Loucy (cell line): ENCODE measurements around the gene TMEM181.

ENCODE experiments used
- H2AFZ ChIP-seq: fragments of 200-600 bp; sonication (generic); 2 replicates; pipeline ENCODE4 v1.6.0; 2016; ENCODE audit warnings: antibody characterized with exemption, mild to moderate bottlenecking, low read length, moderate library complexity
- H3F3A ChIP-seq: fragments of 200-600 bp; 2 replicates; pipeline ENCODE4 v1.6.0; 2016; ENCODE audit warnings: antibody characterized with exemption, low read depth, mild to moderate bottlenecking
- H3K27me3 ChIP-seq: fragments of 200-600 bp; sonication (generic); 2 replicates; pipeline ENCODE4 v1.6.1; 2014; ENCODE audit warnings: low read length, mild to moderate bottlenecking; ENCODE audit not compliant: insufficient read depth, poor library complexity, severe bottlenecking
- H3K36me3 ChIP-seq: fragments of 200-600 bp; sonication (generic); 2 replicates; pipeline ENCODE4 v1.6.1; 2016; ENCODE audit warnings: low read length; ENCODE audit not compliant: insufficient read depth
- H3K4me1 ChIP-seq: fragments of 200-600 bp; sonication (generic); 2 replicates; pipeline ENCODE4 v1.5.1; 2014; ENCODE audit warnings: low read length, mild to moderate bottlenecking; ENCODE audit not compliant: insufficient read depth, poor library complexity, severe bottlenecking
- H3K4me2 ChIP-seq: fragments of 200-600 bp; sonication (generic); 2 replicates; pipeline ENCODE4 v1.6.0; 2014; ENCODE audit warnings: antibody characterized with exemption, low read length, low read depth, mild to moderate bottlenecking; ENCODE audit not compliant: poor library complexity, severe bottlenecking
- H3K4me3 ChIP-seq: fragments of 200-600 bp; sonication (generic); 2 replicates; pipeline ENCODE4 v1.5.1; 2014; ENCODE audit warnings: low read length, mild to moderate bottlenecking, mixed read lengths; ENCODE audit not compliant: poor library complexity, severe bottlenecking
- H3K79me2 ChIP-seq: fragments of 200-600 bp; sonication (generic); 2 replicates; pipeline ENCODE4 v1.6.1; 2014; ENCODE audit warnings: low read length; ENCODE audit not compliant: insufficient read depth
- H3K9ac ChIP-seq: fragments of 200-600 bp; sonication (generic); 2 replicates; pipeline ENCODE4 v1.6.0; 2014; ENCODE audit warnings: mild to moderate bottlenecking, low read depth, low read length, moderate library complexity; ENCODE audit not compliant: poor library complexity, severe bottlenecking
- H3K9me2 ChIP-seq: fragments of 200-600 bp; sonication (generic); replicated peaks from 2 replicates; pipeline ENCODE4 v1.6.1; 2016; ENCODE audit warnings: low read depth, low read length, mixed read lengths
- H3K9me3 ChIP-seq: fragments of 200-600 bp; sonication (generic); 2 replicates; pipeline ENCODE4 v1.6.1; 2014; ENCODE audit warnings: mild to moderate bottlenecking, antibody characterized with exemption, low read length, low read depth; ENCODE audit not compliant: insufficient read depth
- H4K20me1 ChIP-seq: fragments of 200-600 bp; sonication (generic); 2 replicates; pipeline ENCODE4 v1.6.0; 2014; ENCODE audit warnings: antibody characterized with exemption, low read length, mild to moderate bottlenecking; ENCODE audit not compliant: insufficient read depth, poor library complexity, severe bottlenecking
- EZH2phosphoT487 ChIP-seq: fragments of 200-600 bp; IDR thresholded peaks from 2 replicates; pipeline ENCODE4 v1.6.1; 2018; ENCODE audit warnings: antibody characterized with exemption, mild to moderate bottlenecking, moderate library complexity, borderline replicate concordance
- TF ChIP-seq, protein P1 (sequence below): fragments of 200-600 bp; sonication (generic); conservative IDR thresholded peaks from 2 replicates; pipeline ENCODE4 v1.5.1; 2014; ENCODE audit warnings: mild to moderate bottlenecking, antibody characterized with exemption, low read length

TMEM181 gene

DNA sequence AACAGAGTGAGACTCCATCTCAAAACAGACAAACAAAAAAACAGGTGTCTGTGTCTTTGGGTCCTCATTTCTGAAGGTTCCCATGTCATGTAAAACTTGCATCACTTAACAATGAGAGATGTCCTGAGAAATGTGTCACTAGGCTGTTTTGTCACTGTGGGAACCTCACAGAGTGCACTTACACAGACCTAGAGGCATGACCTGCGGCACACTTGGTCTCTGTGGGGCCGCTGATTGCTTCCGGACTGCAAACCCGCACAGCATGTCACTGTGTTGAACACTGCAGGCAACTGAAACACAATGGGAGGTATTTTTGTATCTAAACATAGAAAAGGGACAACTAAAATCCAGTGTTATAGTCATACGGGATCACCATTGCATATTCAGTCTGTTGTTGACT lies 42.3 kb upstream of the TMEM181 start:
- no peaks in the 10 kb centered on the region for H3F3A ChIP-seq
- H3K9me3 ChIP-seq, result no peaks in the 10 kb centered on the region
- peak overlapping the region; percentile 46 for H3K9ac ChIP-seq
- no peaks in the 10 kb centered on the region for H4K20me1 ChIP-seq
- no peaks in the 10 kb centered on the region for H3K27me3 ChIP-seq
- peaks cover 17% of the 10 kb centered on the region for H3K4me1 ChIP-seq
- peak overlapping the region; percentile 79 for H3K4me2 ChIP-seq
- no peaks in the 10 kb centered on the region for H3K36me3 ChIP-seq
- H3K9me2 ChIP-seq, result no peaks in the 10 kb centered on the region
- peak overlapping the region; percentile 77 for H3K4me3 ChIP-seq
- peak overlapping the region; percentile 92; the same call in 1 of the 2 replicates for H2AFZ ChIP-seq
- no peaks in the 10 kb centered on the region for H3K79me2 ChIP-seq
- TF ChIP-seq, protein P1, sequence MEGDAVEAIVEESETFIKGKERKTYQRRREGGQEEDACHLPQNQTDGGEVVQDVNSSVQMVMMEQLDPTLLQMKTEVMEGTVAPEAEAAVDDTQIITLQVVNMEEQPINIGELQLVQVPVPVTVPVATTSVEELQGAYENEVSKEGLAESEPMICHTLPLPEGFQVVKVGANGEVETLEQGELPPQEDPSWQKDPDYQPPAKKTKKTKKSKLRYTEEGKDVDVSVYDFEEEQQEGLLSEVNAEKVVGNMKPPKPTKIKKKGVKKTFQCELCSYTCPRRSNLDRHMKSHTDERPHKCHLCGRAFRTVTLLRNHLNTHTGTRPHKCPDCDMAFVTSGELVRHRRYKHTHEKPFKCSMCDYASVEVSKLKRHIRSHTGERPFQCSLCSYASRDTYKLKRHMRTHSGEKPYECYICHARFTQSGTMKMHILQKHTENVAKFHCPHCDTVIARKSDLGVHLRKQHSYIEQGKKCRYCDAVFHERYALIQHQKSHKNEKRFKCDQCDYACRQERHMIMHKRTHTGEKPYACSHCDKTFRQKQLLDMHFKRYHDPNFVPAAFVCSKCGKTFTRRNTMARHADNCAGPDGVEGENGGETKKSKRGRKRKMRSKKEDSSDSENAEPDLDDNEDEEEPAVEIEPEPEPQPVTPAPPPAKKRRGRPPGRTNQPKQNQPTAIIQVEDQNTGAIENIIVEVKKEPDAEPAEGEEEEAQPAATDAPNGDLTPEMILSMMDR, result no peak
- TF ChIP-seq EZH2phosphoT487, result no peak

DNA sequence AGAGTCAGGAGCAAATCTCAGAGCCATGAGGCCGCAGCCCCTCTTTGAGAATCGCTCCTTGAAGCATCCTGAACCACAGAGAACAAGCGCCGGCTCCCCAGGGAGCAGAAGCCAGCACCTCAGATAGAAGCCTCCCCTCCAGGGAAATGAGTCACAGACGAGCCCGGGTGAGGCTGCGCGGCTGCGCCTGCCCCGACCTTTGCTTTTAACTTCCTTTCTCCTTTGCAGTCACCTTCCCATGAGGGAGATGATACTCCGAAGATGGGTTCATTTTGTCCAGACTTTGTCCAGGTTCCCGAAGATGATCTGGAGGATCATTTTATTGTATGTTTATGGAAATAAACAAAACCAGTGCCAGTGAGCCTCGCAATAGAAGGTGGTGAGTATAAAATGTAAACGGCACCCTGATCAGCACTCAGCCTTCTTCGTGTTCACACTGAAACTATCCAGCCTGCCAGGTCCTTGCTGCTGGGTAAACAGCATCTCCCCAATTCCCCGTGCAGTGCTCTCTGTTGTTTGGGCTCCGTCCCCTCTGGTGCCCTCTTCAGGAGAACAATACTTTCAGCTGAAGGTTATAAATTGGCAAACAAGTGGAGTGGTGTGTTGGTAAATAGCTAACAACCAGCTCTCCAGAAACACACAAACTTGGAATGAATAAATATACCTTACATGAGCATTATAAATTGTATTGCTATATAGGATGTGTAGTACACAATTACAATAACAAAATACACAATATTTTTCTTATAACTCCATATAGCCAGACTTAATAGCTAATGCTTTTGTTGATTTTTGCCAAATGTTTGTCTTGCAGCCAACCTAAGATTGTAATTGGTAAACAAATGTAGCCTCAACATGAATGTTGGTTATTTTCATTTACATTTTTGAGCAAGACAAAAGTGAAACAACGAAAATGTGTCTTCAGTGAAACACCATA lies 41.4 kb upstream of the TMEM181 start:
- Histone ChIP-seq H3K4me1 (peaks cover 17% of the 10 kb centered on the region), H3K27me3 (no peaks in the 10 kb centered on the region), H3K9ac (peak overlapping the region; percentile 46), H3K36me3 (no peaks in the 10 kb centered on the region), H3K4me3 (peak overlapping the region; percentile 77), H3K79me2 (no peaks in the 10 kb centered on the region), H4K20me1 (no peaks in the 10 kb centered on the region), H2AFZ (peak overlapping the region; percentile 92), H3F3A (no peaks in the 10 kb centered on the region), H3K4me2 (peak overlapping the region; percentile 79), H3K9me3 (no peaks in the 10 kb centered on the region), H3K9me2 (no peaks in the 10 kb centered on the region)
- TF ChIP-seq, protein P1, result peak; percentile 78
- TF ChIP-seq EZH2phosphoT487, result no peak

DNA sequence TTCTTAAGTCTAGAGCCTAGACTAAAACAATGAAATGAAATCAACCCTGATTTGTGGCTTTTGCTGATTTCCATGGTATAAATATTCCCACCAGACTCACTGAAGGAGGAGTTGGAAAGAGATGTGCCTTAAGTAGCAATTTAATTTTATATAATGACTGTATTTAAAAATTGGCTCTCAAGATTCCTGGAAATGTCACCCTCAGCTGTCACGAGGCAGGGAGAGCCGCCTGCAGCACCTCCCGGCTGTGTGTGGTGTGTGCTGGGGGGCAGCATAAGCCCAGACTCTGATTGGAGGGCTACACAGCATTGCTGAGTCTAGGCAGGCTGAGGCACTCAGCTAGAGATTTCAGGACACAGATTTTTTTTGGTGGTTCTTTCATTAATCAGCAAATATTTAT lies 40.6 kb upstream of the TMEM181 start:
- Histone ChIP-seq H3K9me3 (no peaks in the 10 kb centered on the region), H4K20me1 (no peaks in the 10 kb centered on the region), H3K4me2 (no peak overlapping the region), H3F3A (no peaks in the 10 kb centered on the region), H3K79me2 (no peaks in the 10 kb centered on the region), H2AFZ (no peak overlapping the region), H3K9me2 (no peaks in the 10 kb centered on the region), H3K4me3 (no peak overlapping the region), H3K9ac (no peak overlapping the region), H3K27me3 (no peaks in the 10 kb centered on the region), H3K4me1 (peaks cover 12% of the 10 kb centered on the region), H3K36me3 (no peaks in the 10 kb centered on the region)
- TF ChIP-seq EZH2phosphoT487, result no peak
- TF ChIP-seq, protein P1, result no peak
